Measurements from ENCODE around the gene TSGA10.
"Not testable (repeated sequence)": the region's sequence is repeated elsewhere in the genome, so short reads cannot be mapped to it uniquely, and the experiment has no call there.

The TSGA10 gene

DNA sequence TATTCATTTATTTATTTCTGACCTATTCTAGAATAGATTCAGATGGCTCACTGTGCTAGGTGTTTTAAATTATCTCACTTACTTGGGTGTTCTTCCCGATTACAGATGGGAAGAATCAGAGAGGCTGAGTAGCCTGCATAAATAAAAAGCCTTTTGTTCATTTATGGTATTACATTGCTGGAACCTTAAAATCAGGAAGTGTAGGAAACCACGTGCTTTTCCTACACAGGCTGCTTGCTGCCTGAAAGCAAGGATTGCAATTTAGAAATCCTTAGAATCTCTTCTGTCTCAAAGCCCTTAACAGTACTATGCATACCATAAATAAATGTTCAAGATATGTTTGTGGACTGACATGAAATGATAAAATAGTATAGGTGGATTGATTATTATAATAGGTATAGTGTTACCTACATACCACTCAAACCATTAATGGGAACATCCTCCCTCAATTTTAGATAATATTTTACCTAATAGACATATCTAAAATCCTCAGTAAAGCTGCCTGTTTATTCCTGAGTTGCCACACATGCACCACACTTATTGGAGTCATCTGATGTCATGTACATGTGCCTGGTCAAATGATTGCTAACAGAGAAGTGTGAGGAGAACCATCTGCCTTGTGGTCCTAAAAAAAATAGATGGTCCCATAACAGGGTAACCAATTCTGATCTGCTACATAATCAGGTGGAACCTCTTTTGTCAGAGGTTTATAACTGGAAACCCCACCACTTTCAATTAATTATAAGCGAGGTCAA lies 86.7 kb downstream of the TSGA10 start:
- DNase-seq (ENCODE audit: low spot score): no peak

- peak; percentile 55 for DNase-seq (ENCODE audit: low spot score)
These were observed 88.4 kb downstream of the TSGA10 start for GRCh38 chr2:99066075-99066958.

DNA sequence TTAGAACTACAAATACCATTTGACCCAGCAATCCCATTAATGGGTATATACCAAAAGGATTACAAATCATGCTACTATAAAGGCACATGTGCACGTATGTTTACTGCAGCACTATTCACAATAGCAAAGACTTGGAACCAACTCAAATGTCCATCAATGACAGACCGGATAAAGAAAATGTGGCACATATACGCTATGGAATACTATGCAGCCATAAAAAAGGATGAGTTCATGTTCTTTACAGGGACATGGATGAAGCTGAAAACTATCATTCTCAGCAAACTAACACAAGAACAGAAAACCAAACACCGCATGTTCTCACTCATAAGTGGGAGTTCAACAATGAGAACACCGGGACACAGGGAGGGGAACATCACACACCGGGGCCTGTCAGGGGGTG lies 105.6 kb downstream of the TSGA10 start:
- DNase-seq (ENCODE audit: low spot score): not testable (repeated sequence)

GRCh38 chr2:99040736-99041300 lies 113.9 kb downstream of the TSGA10 start:
- not testable (repeated sequence) for DNase-seq (ENCODE audit: low spot score)

- no peak for DNase-seq (ENCODE audit: low spot score)
These were observed 118.8 kb downstream of the TSGA10 start for GRCh38 chr2:99035920-99036319.

DNA sequence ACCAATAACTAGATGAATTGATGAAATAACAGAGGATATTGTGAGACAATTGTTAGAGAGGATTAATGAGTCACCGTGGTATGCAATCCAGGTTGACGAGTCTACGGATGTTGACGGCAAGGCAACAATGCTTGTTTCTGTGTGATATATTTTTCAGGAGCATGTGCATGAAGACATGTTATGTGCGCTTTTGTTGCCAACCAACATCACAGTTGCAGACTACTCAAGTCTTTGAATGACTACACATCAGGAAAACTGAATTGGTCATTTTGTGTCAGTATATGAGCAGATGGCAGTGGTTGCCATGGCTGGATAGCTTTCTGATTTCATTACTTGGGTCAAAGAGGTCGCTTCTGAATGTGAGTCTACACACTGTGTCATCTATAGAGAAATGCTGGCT lies 122.0 kb downstream of the TSGA10 start:
- no peak for DNase-seq (ENCODE audit: low spot score)

DNA sequence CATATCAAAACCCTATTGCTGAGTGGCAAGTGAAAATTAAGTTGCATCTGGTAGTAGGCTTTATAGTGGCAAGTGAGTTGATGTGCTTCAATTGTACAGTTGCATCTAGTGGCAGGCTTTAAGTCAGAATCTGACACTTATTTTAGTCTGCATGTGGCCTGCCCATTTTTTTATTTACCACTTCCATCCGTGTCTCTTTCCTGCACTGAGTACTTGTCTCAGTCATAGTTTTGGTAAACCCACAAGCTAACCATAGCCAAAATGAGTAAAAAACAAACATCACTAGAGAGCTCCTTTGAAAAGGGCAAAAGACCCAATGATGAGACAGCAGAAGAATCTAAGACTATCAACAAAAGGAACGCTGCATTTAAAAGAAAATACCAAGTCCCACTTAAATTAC lies 122.7 kb downstream of the TSGA10 start:
- DNase-seq (ENCODE audit: low spot score): no peak

DNA sequence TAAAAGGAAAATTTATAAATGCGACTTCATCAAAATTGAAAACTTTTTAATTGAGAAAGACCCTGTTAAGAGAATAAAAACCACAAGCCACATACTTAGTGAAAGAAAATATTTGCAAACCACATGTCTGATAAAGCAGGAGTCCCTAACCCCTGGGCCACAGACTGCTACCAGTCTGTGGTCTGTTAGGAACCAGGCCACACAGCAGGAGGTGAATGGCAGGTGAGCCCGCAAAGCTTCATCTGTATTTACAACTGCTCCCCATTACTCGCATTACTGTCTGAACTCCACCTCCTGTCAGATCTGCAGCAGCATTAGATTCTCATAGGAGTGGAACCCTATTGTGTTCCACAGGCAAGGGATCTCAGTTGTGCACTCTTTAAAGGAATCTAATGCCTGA lies 123.3 kb downstream of the TSGA10 start:
- no peak for DNase-seq (ENCODE audit: low spot score)

- no peak for DNase-seq (ENCODE audit: low spot score)
These were observed 126.2 kb downstream of the TSGA10 start for GRCh38 chr2:99028558-99028957.

GRCh38 chr2:99027856-99028255 lies 126.9 kb downstream of the TSGA10 start:
- DNase-seq (ENCODE audit: low spot score): no peak

- no peak for DNase-seq (ENCODE audit: low spot score)
These were observed 154.0 kb downstream of the TSGA10 start for GRCh38 chr2:99000708-99001107.

GRCh38 chr2:98988695-98989094 lies 166.0 kb downstream of the TSGA10 start:
- DNase-seq (ENCODE audit: low spot score): not testable (repeated sequence)

DNA sequence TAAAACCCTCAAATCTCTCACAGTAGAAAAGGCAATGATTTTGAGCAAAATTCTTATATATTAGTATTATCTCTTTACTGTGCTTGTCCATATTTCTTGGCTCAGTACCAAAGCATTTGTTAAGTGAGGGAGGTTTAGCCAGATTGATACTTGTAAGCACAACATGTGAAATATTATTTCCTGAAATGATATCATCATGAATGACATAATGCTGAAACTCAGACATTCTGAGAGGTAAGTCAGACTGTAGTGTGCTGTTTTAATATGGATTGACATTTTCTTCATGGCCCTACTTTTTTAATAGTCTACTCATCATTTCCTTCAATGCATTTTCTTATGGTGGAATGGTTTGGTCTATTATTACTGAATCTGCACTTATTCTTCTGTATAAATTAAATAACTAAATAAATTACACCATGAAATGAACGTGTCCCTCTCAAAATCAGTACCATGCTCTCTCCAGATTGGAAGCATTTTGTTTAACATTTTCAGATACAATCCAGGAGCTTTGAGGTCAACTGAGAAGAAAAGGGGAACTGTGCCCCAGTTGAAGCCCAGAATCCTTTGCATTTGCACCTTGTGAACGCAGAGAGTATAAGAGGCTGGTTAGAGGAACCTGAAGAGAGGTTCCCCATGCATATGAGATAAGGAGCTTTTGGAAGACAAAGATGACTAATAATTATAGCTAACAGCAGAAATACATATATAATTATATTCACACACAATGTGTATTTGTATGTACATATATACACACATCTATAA lies 168.7 kb downstream of the TSGA10 start:
- no peak for DNase-seq (ENCODE audit: low spot score)

GRCh38 chr2:98975611-98976010 lies 179.1 kb downstream of the TSGA10 start:
- DNase-seq (ENCODE audit: low spot score): no peak

GRCh38 chr2:98972582-98973167 lies 182.1 kb downstream of the TSGA10 start:
- no peak for DNase-seq (ENCODE audit: low spot score)

DNA sequence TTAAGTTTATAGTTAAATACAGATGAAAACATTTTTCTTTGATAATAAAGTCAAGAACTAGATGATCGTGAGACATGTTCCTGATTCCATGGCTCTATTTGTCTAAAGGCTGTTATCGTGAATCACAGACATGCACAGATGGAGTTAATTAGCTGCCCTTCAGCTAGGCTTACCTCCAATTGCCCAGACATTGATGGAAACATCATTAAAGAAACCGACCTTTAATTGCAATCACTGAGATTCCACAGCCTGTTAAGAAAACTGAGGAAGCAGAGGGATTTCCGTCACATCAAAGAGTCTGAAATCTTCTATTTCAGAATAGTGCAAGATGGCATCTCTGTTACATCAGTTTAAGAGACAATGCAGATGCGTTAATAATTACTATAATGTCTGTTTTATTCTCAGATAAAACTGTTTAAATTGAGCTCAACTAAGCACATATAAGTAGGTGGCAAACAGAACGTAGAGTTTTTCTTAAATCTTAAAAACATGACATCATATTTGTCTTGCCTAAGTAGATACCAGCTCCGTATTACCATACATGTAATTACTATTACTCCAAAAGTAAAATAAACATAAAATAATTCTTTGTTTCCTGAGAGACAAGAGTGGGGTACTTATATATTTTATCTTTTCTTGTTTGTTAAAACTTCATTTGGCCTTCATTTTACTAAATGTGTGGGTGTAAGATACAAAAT lies 194.8 kb downstream of the TSGA10 start:
- DNase-seq (ENCODE audit: low spot score): no peak

- no peak for DNase-seq (ENCODE audit: low spot score)
These were observed 201.8 kb downstream of the TSGA10 start for GRCh38 chr2:98952966-98953365.

DNA sequence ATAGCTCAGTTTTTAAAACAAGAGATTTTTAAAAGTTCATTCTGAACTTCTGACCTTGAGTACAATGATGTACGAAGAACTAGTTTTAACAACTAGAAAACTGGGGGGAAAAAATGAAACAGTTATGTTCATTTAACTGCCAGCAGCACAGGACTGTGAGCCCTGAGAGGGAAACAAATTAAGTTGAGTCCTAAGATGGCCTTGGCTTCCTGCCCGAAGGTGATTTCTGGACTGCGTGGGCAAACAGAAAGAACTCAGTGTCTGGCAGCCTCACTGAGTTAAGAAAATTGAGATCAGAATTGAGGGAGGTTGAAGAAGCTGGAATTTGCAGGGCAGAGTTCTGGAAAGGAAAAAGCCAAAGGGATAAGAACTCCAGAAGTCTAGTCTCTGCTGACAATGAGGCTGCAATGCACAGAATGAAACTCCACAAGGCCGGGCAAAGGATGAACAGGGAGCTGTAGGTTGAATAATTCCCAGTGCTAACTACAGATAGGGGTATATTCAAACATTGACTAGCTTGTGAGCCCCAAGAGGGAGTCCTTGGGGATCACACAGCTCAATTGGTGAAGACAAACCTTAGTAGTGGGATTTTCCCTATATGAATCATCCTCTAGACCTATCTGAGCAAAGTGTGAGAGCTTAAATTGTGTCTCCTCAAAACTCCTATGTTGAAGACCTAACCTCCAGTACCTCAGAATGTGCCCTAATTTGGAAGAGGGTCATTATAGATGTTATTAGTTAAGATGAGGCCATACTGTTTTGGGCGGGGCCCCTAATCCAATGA lies 205.6 kb downstream of the TSGA10 start:
- no peak for DNase-seq (ENCODE audit: low spot score)

DNA sequence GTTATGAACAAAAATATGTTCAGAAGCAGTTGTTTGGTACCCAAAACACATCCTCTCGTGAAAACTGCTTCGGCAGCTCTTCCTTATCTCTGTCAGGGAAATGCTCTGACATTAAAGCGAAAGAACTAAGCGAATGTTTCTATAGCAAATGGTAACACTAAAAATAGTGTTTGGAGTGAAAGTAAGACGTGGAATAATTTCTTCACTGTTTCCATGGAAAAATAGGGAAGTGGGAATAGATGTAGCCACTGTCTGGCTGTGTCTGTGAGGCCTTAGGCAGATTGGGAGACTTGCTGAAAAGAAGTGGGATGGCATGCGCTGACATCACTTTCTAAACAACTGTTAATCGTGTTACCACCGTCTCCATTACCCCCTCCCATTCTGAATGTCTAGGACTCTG lies 207.2 kb downstream of the TSGA10 start:
- DNase-seq (ENCODE audit: low spot score): no peak

Measured in globus pallidus (tissue), 1 donor.